ENCODE data around the gene KRTAP4-9.

GRCh38 chr17:41063449-41063848 lies 41.7 kb upstream of the KRTAP4-9 start:
- TF ChIP-seq ATF3 (IDR thresholded peaks at IDR 0.05): no peak
- no peak for TF ChIP-seq CTCF (IDR thresholded peaks at IDR 0.05 in 2 of 3, conservative IDR thresholded peaks at IDR 0.05 in 1 of 3; ENCODE audit: borderline replicate concordance in 1 of 3, insufficient read depth in 1 of 3, low read depth in 2 of 3, low read length in 2 of 3)
- TF ChIP-seq POLR2AphosphoS5 (IDR thresholded peaks at IDR 0.05; ENCODE audit: low read depth, low read length): no peak
- TF ChIP-seq YY1 (IDR thresholded peaks at IDR 0.05; ENCODE audit: extremely low read depth, insufficient replicate concordance, low read depth, low read length): no peak
- TF ChIP-seq REST (IDR thresholded peaks at IDR 0.05; ENCODE audit: low read depth): no peak
- TF ChIP-seq EZH2phosphoT487 (IDR thresholded peaks at IDR 0.05; ENCODE audit: borderline replicate concordance): no peak
- no peak for TF ChIP-seq POLR2A (IDR thresholded peaks at IDR 0.05; ENCODE audit: borderline replicate concordance, extremely low read depth, insufficient read depth, insufficient read length)
